GM21528 (cell line): ENCODE results near the gene MIPEP.
"Not testable (repeated sequence)": the region's sequence is repeated elsewhere in the genome, so short reads cannot be mapped to it uniquely, and the experiment has no call there.

Experiments used
- ATAC-seq: cut with Tn5 transposase; IDR thresholded peaks from one replicate; pipeline ENCODE4 v1.9.1; 2021; ENCODE audit warnings: mild to moderate bottlenecking, moderate library complexity; ENCODE audit not compliant: unreplicated experiment, low FRiP score

MIPEP gene

GRCh38 chr13:23778002-23778652, 111.1 kb downstream of the MIPEP start:
- ATAC-seq: no peak

GRCh38 chr13:23777575-23777870, 111.7 kb downstream of the MIPEP start:
- peak; percentile 22 for ATAC-seq

GRCh38 chr13:23776698-23777574, 112.3 kb downstream of the MIPEP start:
- peak; percentile 93 for ATAC-seq

GRCh38 chr13:23772717-23773116, 116.5 kb downstream of the MIPEP start:
- ATAC-seq: no peak

GRCh38 chr13:23771956-23772355, 117.2 kb downstream of the MIPEP start:
- ATAC-seq: no peak

- peak; percentile 85 for ATAC-seq
These were observed 117.6 kb downstream of the MIPEP start for GRCh38 chr13:23771552-23771951.

GRCh38 chr13:23770973-23771372, 118.2 kb downstream of the MIPEP start:
- no peak for ATAC-seq

GRCh38 chr13:23770428-23770827, 118.8 kb downstream of the MIPEP start:
- ATAC-seq: no peak

- no peak for ATAC-seq
These were observed 119.8 kb downstream of the MIPEP start for GRCh38 chr13:23769401-23769800.

GRCh38 chr13:23767838-23768237, 121.4 kb downstream of the MIPEP start:
- no peak for ATAC-seq

GRCh38 chr13:23766939-23767338, 122.3 kb downstream of the MIPEP start:
- no peak for ATAC-seq

- no peak for ATAC-seq
These were observed 122.9 kb downstream of the MIPEP start for GRCh38 chr13:23766283-23766682.

GRCh38 chr13:23765531-23765930, 123.7 kb downstream of the MIPEP start:
- no peak for ATAC-seq

GRCh38 chr13:23763318-23763717, 125.9 kb downstream of the MIPEP start:
- no peak for ATAC-seq

GRCh38 chr13:23761760-23762159, 127.4 kb downstream of the MIPEP start:
- not testable (repeated sequence) for ATAC-seq

- ATAC-seq: no peak
These were observed 129.2 kb downstream of the MIPEP start for GRCh38 chr13:23760000-23760399.

- ATAC-seq: no peak
These were observed 130.2 kb downstream of the MIPEP start for GRCh38 chr13:23758798-23759527.

GRCh38 chr13:23754997-23755396, 134.2 kb downstream of the MIPEP start:
- no peak for ATAC-seq

- ATAC-seq: no peak
These were observed 134.7 kb downstream of the MIPEP start for GRCh38 chr13:23754506-23754905.

- no peak for ATAC-seq
These were observed 135.7 kb downstream of the MIPEP start for GRCh38 chr13:23753458-23753857.
